Measurements from ENCODE around the gene CCNB1IP1. TPM values are rescaled to one million over a fixed set of nuclear protein-coding genes. Genes with fewer than 3 reads are reported as not detected.
A peak's percentile ranks its signal among the peaks of the same experiment; 100 is the strongest.

Gene CCNB1IP1
- total RNA-seq, 2 donors from 2014 or later: 17.1 to 66.9 TPM

DNA sequence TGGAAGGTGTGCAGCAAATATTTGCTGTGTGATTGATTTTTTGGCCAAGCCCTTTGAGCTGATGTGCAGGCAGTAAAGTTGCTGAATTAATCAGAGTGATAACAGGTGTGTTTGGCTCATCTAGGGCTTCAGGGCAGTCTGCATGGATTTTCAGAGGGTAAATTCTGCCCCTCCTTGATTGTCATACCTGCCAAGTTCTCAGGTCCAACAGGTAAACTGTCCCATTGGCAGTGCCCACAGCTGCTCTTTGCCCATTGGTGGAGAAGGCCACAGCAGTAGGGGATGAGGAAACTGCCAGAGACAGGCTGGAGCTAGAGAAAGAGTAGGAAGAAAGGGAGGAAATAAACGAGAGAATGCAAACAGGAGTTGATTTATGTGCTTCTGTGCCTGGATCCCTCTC lies 46.7 kb upstream of the CCNB1IP1 start:
- H3K4me3 ChIP-seq: no peak overlapping the region
- no peaks in the 10 kb centered on the region for H3K9me3 ChIP-seq
- H3K27me3 ChIP-seq: no peaks in the 10 kb centered on the region
- DNase-seq (no peak), ATAC-seq (no peak)
- TF ChIP-seq, protein P1, sequence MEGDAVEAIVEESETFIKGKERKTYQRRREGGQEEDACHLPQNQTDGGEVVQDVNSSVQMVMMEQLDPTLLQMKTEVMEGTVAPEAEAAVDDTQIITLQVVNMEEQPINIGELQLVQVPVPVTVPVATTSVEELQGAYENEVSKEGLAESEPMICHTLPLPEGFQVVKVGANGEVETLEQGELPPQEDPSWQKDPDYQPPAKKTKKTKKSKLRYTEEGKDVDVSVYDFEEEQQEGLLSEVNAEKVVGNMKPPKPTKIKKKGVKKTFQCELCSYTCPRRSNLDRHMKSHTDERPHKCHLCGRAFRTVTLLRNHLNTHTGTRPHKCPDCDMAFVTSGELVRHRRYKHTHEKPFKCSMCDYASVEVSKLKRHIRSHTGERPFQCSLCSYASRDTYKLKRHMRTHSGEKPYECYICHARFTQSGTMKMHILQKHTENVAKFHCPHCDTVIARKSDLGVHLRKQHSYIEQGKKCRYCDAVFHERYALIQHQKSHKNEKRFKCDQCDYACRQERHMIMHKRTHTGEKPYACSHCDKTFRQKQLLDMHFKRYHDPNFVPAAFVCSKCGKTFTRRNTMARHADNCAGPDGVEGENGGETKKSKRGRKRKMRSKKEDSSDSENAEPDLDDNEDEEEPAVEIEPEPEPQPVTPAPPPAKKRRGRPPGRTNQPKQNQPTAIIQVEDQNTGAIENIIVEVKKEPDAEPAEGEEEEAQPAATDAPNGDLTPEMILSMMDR (IDR thresholded peaks at IDR 0.05): no peak
- no peak for TF ChIP-seq POLR2A (IDR thresholded peaks at IDR 0.05)
- H3K36me3 ChIP-seq (replicated peaks in 1 of 2; ENCODE audit: insufficient read depth in 1 of 2, low read depth in 2 of 2): peaks cover 6 to 73% of the 10 kb centered on the region in 2 donors
- WGBS, 2 donors: 20 to 31% methylated on average over 1 of the region's 1 CpG
- H3K27ac ChIP-seq: no peak overlapping the region
- peaks cover 6% of the 10 kb centered on the region for H3K4me1 ChIP-seq
- intact Hi-C loops (cut with DNase I): no loop called here

DNA sequence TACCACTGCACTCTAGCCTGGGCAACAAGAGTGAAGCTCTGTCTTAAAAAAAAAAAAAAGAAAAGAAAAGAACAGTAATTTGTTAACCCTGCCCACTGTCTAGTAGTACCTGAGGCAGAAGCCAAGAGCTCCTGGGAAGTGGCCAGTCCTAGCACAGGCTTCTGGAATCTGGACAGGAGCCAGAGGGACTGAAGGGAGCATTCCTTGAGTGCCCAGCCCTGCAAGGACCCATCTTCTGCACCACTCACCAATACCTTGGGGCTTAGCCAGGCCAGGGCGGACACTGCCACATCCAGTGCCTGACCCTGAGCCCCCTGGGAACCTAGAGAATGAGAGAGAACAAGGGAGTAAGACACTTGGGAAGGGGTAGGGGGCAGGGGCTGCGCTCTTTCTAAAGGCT lies 44.1 kb upstream of the CCNB1IP1 start:
- H3K27ac ChIP-seq: no peak overlapping the region
- H3K9me3 ChIP-seq: no peaks in the 10 kb centered on the region
- peaks cover 6% of the 10 kb centered on the region for H3K4me1 ChIP-seq
- no peaks in the 10 kb centered on the region for H3K27me3 ChIP-seq
- no peak for DNase-seq
- intact Hi-C loops (cut with DNase I): no loop called here
- H3K36me3 ChIP-seq (replicated peaks in 1 of 2; ENCODE audit: insufficient read depth in 1 of 2, low read depth in 2 of 2): peaks cover 5 to 64% of the 10 kb centered on the region in 2 donors
- no peak overlapping the region for H3K4me3 ChIP-seq
- no peak for TF ChIP-seq POLR2A (IDR thresholded peaks at IDR 0.05)
- TF ChIP-seq, protein P1 (IDR thresholded peaks at IDR 0.05): no peak
- WGBS, 2 donors: 87 to 100% methylated on average over 2 of the region's 2 CpGs
- ATAC-seq: no peak

DNA sequence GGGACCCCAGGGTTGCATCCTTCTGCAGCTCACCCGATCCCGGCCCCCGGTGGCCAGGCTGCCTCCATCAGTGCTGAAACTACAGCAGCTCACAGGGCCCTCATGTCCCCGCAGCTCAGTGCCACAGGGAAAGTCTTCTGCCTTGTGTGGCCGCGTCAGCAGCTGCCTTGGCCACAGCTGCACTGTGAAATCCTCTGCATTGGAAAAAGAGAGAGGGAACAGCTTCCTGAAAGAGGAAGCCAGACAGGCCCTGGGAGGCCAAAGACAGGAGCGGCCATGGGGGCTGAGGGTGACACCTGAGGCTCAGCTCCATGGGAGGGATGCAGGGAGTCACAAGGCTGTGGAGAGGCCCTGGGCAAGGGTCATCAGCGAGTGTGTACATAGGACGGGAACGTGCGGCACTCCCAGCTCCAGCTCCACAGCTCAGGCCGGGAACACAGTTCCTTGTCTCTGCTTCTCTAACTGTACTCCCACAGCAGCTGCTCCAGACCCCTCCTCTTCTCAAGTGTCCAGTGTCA lies 43.1 kb upstream of the CCNB1IP1 start:
- ATAC-seq: no peak
- DNase-seq: no peak
- H3K9me3 ChIP-seq: no peaks in the 10 kb centered on the region
- no peak for TF ChIP-seq POLR2A (IDR thresholded peaks at IDR 0.05)
- TF ChIP-seq, protein P1 (IDR thresholded peaks at IDR 0.05): no peak
- WGBS, 2 donors: 92% methylated on average over 12 of the region's 12 CpGs
- H3K4me1 ChIP-seq: peaks cover 6% of the 10 kb centered on the region
- H3K36me3 ChIP-seq (replicated peaks in 1 of 2; ENCODE audit: insufficient read depth in 1 of 2, low read depth in 2 of 2): peaks cover 0 to 63% of the 10 kb centered on the region in 2 donors
- intact Hi-C loops (cut with DNase I): no loop called here
- H3K27me3 ChIP-seq: no peaks in the 10 kb centered on the region
- no peak overlapping the region for H3K27ac ChIP-seq
- H3K4me3 ChIP-seq: no peak overlapping the region

DNA sequence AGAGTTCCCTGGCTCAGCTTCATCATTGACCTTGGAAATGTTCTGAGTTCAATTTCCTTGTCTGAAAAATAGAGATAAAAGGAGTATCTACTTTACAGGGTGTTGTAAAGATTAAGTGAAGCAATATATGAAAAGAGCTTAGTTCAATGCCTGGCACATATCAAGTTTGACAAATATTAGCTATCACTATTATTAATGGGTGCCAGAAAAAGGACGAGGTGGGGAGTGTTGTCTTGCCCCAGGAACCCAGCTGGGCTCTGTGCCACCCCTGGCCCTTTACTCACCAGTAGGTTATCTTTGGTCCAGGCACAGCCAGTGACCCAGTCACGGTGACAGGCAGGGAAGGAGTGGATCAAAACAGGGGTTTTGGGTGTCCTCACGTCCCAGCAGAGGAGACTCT lies 42.4 kb upstream of the CCNB1IP1 start:
- WGBS, 2 donors: 42 to 54% methylated on average over 3 of the region's 3 CpGs
- H3K27ac ChIP-seq: no peak overlapping the region
- intact Hi-C loops (cut with DNase I): no loop called here

More for the DNA sequence above, 42.4 kb upstream of the CCNB1IP1 start:
- no peak overlapping the region for H3K4me3 ChIP-seq
- peak in 1 of 4 donors; percentile 28 for DNase-seq
- H3K27me3 ChIP-seq: no peaks in the 10 kb centered on the region
- peaks cover 0 to 69% of the 10 kb centered on the region in 2 donors for H3K36me3 ChIP-seq (replicated peaks in 1 of 2; ENCODE audit: insufficient read depth in 1 of 2, low read depth in 2 of 2)
- TF ChIP-seq, protein P1 (IDR thresholded peaks at IDR 0.05): no peak
- no peak for TF ChIP-seq POLR2A (IDR thresholded peaks at IDR 0.05)
- H3K4me1 ChIP-seq: peaks cover 6% of the 10 kb centered on the region
- peak; percentile 47 for ATAC-seq
- no peaks in the 10 kb centered on the region for H3K9me3 ChIP-seq
